Transverse colon (tissue), 3 donors: Measurements from ENCODE around the gene TTLL4.

Source experiments
- EP300 ChIP-seq: sonication (generic); formaldehyde crosslinking; IDR thresholded peaks from one replicate; pipeline ENCODE4 v1.6.1; 2017; ENCODE audit warnings: antibody characterized with exemption, low read depth
- POLR2A ChIP-seq: fragments of 450-650 bp; IDR thresholded peaks from one replicate; pipeline ENCODE4 v1.6.1; 2016; ENCODE audit warnings: antibody characterized with exemption, mild to moderate bottlenecking, moderate library complexity
- TF ChIP-seq, protein P1 (sequence below), 5 experiments: fragments of 200-600 bp in 3 of 5; fragments of 450-650 bp in 2 of 5; sonication (generic) in 3 of 5; IDR thresholded peaks; 1 replicate in 2 of 5; 2 replicates in 3 of 5; pipeline ENCODE4 v1.5.1; 2016 to 2017; ENCODE audit warnings: antibody characterized with exemption in 5 of 5, inconsistent platforms in 3 of 5, mild to moderate bottlenecking in 2 of 5, moderate library complexity in 1 of 5

GRCh38 chr2:218802386-218802994, 91.9 kb downstream of the TTLL4 start:
- TF ChIP-seq, protein P1, sequence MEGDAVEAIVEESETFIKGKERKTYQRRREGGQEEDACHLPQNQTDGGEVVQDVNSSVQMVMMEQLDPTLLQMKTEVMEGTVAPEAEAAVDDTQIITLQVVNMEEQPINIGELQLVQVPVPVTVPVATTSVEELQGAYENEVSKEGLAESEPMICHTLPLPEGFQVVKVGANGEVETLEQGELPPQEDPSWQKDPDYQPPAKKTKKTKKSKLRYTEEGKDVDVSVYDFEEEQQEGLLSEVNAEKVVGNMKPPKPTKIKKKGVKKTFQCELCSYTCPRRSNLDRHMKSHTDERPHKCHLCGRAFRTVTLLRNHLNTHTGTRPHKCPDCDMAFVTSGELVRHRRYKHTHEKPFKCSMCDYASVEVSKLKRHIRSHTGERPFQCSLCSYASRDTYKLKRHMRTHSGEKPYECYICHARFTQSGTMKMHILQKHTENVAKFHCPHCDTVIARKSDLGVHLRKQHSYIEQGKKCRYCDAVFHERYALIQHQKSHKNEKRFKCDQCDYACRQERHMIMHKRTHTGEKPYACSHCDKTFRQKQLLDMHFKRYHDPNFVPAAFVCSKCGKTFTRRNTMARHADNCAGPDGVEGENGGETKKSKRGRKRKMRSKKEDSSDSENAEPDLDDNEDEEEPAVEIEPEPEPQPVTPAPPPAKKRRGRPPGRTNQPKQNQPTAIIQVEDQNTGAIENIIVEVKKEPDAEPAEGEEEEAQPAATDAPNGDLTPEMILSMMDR (IDR thresholded peaks at IDR 0.05), result no peak
- no peak for TF ChIP-seq EP300
- no peak for TF ChIP-seq POLR2A
